ENCODE data around the gene VPS26C.
A peak's percentile ranks its signal among the peaks of the same experiment; 100 is the strongest.
"Not testable (repeated sequence)": the region's sequence is repeated elsewhere in the genome, so short reads cannot be mapped to it uniquely, and the experiment has no call there.

The VPS26C gene

DNA sequence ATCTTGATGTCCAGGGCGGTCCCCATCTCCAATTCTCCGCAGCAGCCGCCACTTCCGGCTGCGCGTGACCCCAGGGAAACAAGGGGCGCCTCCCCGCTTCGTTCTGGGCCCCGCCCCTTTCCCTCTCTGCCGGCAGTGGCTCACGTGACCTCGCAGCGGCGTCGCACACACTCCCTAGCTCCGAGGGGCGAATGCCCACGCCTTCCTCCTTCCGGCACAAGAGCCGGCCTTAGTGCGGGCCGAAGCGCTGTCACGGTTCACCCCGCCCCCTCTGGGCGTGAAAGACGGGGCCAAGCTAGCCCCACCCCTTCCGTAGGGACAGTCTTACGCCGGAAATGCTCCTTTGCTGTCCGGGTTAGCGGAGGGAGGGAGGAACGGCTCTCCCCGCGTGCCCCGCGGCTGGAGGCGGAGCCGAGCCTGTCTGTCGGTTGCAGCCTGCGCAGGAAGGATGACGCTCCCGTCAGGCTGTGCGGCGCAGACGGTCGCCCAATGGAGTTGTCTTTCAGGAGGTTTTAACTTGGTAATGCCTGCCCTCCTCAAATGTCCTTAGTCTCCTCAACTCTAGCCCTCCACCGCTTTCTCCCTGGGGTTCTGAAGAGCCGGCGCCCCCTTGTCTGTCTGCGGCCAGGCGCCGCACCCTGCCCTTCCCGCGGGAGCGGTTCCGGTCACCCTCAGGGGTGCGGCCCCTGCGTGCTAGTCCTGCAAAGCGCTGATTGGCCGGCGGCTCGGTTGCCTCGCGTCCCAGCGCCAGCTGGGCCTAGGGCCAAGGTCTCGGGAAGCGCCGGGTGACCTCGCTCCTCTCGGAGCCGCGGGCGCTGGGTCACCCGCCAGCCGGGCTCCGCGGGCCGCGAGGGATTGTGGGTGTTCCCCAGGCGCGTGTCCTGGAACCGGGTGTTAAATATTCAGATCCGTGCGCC, at the start of gene VPS26C:
VPS26C (minus strand) TSS at position 66 of the 917 bp plus-strand sequence; CDS start at position 26, 40 bp downstream.
- peak; percentile 99 for DNase-seq

DNA sequence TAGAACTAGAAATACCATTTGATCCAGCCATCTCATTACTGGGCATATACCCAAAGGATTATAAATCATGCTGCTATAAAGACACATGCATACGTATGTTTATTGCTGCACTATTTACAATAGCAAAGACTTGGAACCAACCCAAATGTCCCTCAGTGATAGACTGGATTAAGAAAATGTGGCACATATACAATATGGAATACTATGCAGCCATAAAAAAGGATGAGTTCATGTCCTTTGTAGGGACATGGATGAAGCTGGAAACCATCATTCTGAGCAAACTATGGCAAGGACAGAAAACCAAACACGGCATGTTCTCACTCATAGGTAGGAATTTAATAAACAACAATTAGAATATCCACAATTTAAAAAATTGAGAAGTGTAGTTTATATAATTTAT, 48.9 kb upstream of the VPS26C start:
- not testable (repeated sequence) for DNase-seq

DNA sequence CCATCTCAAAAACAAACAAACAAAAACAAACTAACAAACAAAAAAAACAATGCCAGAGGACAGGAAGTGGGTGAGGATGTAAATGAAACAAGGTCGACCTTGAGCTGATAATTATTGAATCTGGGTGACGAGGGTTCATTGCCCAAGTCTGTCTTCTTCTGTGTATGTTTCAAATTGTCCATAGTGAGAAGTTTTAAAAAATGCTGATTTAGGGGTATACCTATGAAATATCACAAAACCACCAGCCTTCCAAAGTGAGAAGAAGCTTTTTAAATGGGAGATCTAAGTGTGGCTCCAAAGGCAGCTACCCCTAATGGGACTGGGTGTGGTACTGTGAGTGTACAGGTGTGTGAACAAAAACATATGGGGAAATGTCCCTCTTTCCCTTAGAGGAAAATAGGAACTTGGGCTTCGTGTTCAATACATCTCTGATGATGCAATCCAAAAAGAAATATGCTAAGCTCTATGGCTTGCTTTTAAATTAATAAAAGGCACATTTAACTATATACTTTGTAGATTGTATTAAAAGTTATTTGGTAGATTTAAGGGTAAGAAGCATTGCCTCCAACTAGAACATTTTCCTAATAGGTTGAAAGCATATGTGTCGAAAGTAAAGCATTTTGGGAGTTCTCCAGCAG, 33.1 kb upstream of the VPS26C start:
- DNase-seq = no peak

DNA sequence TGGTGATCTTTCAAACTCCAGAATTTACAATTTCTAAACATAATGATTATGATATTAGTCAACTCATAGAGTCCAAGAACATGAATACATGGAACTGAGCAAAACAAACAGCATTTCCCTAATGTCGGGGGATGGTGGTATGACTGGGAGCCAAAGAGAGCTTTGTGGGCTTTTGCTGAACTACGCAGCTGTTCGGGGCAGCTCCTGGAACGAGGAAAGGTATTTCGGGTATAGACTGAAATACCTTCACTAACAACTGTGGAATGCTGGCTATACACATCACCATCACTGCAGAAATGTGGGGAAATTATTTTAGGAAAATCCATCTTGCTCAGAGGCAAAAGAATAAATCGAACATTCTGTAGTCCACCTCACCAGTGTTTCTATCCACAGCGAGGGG, 30.2 kb upstream of the VPS26C start:
- no peak for DNase-seq

DNA sequence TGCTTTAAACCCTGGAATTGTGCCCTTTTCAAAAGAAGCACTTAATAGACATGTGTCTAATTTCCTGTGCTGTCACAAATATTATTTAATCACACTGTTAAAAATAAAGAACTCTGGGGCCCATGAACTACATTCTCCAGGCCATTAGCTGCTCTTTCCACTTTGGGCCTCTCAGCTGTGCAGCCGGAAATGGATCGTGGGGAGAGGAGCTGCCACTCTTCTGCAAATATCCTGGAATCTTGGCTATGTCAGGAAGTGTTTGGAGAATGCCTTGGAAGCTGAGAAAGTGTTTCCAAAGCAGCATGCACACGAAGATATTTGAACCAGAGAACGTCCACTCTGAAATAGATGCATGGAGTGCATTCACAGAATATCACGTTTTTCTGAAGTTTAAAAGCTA, 27.5 kb upstream of the VPS26C start:
- DNase-seq = no peak

DNA sequence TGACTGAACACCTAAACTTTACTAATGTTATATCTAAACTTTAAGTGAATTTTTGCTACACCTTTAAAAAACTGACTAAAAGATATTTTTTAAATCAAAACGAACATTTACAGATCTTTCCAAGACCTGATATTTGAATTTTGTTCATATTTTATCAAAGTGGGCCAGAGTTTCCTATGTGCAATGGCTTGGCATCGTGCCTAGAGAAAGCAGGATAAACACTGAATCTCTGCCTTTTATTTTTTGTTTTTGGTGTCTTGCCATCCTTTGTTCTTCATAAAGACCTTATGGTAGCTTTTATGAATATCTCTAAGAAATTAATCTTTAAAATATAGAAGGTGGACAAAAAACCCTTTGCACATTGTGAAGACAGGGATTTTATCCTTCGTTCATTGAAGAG, 25.8 kb upstream of the VPS26C start:
- no peak for DNase-seq

DNA sequence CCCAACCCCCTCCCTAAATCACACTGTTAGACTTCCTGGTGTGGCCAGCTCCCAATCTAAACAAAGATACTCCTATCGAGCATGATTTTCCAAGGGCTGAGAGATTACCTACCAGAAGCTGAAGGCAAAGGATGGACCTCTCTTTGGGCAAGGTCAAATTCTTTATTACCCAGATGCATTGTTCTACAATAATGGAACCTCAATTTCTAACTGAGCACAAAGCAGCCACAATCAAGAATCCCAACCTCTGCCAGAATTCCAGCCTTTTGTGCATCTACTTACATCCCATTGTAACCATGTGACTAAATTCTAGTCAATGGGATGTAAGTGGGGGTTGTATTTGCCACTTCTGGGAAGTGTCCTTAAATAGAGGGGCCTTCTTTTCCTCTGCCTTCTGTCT, 24.9 kb upstream of the VPS26C start:
- no peak for DNase-seq

DNA sequence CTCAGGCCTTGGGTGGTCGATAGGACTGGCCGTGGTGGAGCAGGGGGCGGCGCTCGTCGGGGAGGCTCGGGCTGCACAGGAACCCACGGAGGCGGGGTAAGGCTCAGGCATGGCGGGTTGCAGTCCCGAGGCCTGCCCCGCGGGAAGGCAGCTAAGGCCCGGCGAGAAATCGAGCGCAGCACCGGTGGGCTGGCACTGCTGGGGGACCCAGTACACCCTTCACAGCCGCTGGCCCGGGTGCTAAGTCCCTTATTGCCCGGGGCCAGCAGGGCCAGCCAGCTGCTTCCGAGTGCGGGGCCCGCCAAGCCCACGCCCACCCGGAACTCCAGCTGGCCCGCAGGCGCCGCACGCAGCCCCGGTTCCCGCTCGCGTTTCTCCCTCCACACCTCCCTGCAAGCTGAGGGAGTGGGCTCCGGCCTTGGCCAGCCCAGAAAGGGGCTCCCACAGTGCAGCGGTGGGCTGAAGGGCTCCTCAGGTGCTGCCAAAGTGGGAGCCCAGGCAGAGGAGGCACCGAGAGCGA, 16.1 kb upstream of the VPS26C start:
- DNase-seq = not testable (repeated sequence)

DNA sequence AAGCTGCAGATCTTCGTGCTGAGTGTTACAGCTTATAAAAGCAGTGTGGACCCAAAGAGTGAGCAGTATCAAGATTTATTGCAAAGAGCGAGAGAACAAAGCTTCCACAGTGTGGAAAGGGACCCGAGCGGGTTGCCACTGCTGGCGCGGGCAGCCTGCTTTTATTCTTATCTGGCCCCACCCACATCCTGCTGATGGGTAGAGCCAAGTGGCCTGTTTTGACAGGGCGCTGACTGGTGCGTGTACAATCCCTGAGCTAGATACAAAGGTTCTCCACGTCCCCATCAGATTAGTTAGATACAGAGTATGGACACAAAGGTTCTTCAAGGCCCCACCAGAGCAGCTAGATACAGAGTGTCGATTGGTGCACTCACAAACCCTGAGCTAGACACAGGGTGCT, 15.5 kb upstream of the VPS26C start:
- DNase-seq = peak; percentile 7

DNA sequence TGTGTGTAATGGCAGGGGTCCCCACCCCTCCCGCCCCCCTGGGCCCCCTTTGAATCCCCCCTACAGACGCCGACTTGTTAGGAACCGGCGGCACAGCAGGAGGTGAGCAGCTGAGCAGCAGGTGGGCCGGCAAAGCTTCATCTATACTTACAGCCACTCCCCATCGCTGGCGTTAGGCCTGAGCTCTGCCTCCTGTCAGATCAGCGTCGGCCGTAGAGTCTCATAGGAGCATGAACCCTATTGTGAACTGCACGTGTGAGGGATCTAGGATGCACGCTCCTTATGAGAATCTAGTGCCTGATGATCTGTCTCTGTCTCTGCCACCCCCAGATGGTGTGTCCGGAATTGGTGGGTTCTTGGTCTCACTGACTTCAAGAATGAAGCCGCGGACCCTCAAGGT, 14.9 kb upstream of the VPS26C start:
- no peak for DNase-seq

DNA sequence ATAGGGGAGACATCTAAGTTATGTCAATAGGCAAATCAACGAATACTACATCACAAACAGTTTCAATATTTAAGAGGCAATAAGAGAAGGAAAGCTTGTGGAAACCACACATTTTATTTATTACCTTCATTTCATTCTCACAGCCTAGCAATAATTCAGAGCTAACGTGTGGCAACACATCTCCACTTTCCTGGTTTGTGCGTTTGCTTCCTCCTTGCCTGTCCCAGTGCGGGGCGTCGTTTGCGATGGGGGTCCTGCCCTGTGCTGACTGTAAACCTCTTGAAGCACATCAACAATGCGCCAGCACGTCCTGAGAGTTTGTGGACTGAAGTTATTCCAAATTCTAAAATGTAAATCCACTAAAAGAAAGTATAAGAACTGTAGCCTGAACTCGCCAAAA, 14.4 kb upstream of the VPS26C start:
- no peak for DNase-seq

DNA sequence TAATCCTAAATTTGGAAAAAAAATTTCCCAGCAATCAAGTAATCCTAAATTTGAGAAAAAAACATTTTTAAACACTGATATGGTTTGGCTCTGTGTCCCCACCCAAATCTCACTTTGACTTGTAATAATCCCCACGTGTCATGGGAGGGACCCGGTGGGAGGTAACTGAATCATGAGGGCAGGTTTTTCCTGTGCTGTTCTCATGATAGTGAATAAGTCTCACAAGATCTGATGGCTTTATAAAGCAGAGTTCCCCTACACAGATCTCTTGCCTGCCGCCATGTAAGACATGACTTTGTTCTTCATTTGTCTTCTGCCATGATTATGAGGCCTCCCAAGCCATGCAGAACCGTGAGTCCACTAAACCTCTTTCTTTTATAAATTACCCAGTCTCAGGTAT, 12.1 kb upstream of the VPS26C start:
- DNase-seq = not testable (repeated sequence)

DNA sequence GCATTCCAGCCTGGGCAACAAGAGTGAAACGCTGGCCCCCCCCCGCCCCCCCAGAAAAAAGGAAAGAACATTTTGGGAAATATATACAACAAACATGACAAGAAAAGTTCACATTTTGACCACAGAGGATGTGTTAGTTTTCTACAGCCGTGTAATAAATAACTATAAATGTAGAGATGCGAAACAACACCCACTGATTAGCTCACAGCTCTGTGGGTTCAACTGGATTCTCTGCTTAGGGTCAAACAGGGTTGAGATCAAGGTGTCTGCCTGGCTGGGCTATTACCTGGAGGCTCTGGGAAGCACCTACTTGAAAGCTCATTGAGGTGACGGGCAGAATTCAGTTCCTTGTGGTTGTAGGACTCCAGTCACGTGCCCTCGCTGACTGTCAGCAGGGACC, 11.1 kb upstream of the VPS26C start:
- no peak for DNase-seq

DNA sequence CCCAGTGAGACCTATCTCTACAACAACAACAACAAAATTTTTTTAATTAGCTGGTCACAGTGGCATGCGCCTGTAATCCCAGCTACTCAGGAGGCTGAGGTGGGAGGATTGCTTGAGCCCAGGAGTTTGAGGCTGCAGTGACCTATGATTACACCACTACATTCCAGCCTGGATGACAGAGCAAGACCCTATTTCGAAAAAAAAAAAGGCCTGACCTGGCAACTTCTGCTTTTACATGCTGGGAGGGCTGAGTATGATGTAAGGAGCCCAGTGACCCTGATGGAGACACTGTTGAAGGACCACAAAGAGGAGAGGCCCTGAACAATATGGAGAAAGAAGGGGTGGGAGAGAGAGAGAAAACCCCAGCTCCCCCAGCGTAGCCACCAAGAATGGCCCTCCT, 9.2 kb upstream of the VPS26C start:
- DNase-seq = no peak

DNA sequence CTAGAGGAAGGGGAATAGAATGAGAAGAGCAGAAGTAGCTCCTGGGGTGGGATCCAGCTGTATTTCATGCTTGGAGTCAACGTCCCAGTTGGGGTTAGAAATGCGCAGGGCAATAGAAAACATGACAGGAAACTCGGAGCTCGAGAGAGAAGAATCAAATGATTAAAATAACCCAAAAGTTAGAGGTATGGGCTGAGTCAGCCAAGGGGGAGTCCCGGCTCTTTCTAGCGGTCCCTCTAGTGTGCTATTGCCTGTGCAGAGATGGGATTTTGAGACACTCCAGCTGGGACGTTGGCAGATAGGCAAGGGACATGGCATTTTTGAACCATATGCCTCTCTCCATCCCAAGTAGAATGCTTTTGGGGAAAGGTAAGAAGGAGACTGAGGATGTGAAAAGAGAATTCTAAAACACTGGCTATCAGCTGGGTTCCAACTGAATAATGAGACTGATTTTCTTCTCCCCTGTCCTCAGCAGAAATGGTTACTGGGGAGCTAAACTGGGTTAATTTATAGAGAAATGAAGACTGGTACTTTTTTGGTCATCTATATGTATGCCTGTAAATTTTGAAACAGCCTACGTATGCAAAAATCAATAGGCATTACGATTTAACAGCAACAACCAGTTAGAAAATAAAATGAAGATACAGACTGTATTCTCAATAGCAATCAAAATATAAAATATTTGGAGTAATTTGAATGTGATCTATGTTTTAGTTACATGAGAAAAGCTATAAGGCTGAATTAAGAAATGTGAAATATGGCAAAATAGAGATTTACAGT, 7.0 kb upstream of the VPS26C start:
- no peak for DNase-seq

DNA sequence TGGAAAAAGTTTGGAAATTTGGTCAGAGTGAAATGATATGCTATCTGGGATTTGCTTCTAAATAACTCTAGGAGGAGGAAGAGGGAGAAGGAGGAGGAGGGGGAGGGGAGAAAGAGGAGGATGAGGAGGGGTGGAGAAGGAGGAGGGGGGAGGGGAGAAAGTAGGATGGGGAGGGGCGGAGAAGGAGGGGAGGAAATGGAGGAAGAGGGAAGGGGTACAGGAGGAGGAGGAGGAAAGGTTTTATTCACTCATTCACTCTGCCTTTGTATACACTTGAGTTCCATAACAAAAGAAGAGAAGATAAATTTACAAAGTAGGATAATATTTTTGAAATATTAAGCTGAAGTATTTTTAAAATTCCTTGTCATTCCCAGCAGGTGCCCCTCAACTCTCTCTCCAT, 6.3 kb upstream of the VPS26C start:
- no peak for DNase-seq

DNA sequence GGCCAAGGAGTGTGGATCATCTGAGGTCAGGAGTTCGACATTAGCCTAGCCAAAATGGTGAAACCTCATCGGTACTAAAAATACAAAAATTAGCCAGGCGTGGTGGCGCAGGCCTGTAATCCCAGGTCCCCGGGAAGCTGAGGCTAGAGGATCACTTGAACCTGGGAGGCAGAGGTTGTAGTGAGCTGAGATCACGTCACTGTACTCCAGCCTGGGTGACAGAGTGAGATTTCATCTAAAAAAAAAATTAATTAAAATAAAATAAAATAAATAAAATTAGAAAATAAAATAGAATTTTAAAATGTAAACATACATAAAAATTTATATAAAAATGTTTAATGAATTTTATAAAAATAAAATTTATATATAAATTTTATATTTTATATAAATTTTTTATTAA, 5.8 kb upstream of the VPS26C start:
- DNase-seq = no peak

DNA sequence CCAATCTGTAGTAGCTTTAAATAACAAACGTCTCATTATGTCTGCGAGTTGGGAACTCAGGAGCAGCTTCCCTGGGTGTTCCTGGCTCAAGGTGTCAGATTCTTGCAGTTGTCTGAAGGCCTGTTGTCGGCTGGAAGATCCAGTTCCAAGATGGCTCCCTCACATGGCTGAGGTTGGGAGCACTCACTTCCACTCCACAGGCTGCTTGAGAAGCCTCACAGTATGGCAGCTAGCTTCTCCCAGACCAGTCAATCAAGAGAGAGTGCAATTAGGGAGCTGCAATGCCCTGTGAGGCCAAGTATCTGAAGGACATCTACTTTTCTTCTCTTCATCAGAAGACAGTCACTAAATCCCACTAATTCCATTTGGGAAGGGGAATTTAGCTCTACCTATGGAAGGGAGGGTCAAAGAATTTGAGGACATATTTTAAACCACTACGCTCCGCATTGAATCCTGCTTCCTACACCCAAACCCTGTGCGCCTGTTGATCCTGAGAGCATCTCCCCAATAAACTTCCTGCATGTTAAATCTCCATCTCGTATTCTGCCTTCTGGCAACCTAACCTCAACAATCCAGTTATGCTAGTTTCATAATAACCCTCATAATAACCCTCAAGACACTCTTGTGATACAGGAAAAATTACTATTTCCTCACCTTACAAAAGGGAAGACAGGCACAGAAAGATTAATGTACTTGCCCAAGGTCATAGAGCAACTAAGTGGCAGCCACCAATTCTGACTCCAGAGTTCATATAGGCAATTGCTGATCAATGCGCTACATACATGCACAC, 3.6 kb upstream of the VPS26C start:
- no peak for DNase-seq

DNA sequence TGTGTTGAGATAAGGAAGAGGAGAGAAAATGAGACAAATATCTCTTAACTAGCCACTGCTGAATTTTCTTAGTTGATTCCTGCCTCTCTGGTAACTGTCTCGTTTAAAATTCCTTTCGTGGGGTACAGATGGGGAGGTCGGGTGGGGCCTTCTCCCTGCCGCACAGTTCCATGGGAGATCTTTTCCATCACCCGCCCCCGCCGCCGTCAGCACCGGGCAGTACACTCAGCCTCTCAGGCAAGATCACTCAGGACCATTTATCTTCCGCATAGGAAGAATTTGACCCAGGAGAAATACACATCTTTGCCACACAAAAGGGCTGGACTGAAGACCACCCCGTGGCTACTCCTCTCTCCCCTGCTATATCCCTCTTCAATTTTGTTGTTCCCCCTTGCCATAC, 2.3 kb upstream of the VPS26C start:
- no peak for DNase-seq

DNA sequence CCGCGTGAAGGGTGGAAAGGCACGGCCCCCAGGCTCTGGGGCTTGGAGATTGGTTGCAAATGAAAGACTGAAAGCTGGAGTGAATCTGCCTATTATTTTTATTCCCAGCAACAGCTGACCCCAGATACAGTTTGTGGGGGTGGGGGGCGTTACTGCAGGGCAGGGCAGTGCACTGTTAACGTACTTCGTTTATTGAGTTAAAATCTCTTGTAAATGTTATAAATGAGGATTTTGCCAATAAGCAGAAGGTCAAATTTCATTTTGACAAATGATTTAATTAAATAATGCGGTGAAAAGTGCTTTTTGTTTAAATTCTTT, 1.0 kb upstream of the VPS26C start:
- no peak for DNase-seq

DNA sequence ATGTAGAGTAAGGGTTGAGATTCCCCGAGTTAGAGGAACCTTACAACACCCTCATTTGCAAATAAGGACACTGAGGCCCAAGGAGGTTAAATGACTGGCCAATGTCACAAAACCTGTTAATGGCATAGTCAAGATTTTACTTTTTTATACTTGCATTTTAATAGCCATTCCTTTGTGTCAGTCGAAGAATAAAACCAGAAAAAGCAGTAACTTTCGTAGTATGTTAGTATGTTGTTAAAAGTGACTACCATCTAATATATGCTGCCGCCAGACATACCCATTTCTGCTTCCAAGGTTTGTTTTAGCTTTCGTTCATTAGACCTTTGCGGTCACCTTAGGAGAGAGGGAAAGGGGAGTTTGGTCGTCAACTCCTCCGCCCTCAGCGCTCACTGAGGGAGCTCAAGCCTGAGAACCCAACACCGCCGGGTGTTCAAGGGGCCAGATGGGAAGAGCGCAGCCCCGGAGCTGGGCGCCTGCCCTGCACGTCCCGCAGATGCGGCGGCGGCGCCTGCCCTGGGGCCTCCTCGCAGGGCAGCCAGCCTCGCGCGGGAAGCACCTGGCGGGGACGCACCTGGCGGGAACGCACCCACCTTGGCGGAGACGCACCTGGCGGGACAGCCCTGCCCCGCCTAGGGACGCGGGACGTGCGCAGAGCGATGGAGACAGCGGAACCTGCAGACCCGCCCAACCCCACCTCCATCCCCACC, 466 bp downstream of the VPS26C start:
- no peak for DNase-seq

DNA sequence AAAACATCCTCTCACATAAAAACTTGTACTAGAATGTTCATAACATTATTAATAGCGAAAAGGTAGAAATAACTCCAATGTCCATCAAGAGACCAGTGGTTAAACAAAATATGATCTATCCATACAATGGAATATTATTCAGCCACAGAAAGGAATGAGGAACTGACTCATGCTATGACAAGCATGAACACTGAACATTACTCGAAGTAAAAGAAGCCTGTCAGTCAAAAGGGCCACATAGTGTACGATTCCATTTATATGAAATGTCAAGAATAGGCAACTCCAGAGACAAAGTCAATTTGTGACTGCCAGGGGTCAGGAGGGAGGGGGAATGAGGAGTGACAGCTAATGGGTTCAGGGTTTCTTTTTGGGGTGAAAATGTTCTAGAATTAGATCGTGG, 2.3 kb downstream of the VPS26C start:
- no peak for DNase-seq
